ENCODE results near the gene NFE2L1.
"Not testable (repeated sequence)": the region's sequence is repeated elsewhere in the genome, so short reads cannot be mapped to it uniquely, and the experiment has no call there.

Gene NFE2L1

DNA sequence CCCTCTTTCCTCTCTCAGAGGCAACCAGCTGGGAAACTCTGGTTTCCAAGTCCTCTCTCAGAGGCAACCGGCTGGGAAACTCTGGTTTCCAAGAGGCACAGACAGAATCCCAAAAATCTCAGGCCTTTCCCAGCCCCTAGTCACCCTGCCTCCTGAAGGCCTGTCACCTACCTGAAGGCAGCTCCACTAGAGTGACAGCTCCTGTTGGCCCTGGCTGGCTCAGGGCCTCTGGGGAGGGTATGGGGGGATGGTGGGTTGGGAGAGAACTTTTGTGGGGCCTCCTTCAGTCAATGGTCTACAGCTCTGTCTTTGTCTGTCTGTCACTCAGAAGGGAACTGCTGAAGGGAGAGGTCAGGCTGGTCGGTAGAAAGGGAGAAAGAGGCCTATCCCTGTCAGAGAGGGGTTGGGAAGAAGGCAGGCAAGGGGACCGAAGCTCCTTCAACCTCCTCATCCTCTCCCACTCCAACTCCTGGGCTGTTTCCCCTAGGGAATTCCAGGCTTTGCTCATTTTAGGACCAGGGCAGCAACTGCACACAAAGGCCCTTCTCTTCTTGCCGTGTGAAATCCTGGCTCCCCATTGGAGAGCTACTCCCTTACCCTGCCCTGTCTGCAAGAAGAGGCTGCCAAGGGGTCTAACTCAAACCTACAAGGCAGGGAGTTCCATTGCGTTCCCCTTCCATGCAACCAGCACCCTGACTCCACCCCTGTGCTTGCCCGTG, 34.1 kb upstream of the NFE2L1 start:
- no peaks in the 10 kb centered on the region; the same call in 1 of the 2 replicates for H3K27me3 ChIP-seq (ENCODE audit: insufficient read depth, low read depth)
- H3K4me3 ChIP-seq (IDR thresholded peaks at IDR 0.05; ENCODE audit: insufficient read depth, low read depth, low read length), result no peak overlapping the region

DNA sequence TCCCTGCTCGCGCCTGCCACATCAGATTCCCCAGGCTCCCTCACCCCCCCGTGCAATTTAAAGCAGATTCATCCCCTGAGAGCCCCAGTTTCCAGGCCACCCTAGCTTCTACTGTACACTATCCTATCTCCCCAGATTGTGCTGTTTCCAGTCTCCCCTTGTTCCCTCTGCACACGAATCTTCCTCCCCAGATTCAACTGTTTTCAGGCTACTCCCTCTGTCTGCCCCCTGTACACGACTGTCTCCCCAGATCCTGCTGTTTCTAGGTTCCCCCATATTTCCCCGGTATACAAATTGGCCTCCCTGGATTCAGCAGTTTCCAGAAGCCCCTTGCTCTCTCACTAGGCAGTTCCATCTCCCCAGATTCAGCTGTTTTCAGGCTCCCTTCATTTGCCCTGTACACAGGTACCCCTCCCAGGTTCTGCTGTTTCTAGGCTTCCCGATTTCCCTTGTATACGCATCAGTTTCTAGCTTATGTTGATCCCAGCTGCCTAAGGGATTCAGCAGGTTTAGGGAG, 33.5 kb upstream of the NFE2L1 start:
- no peak for TF ChIP-seq CTCF (conservative IDR thresholded peaks at IDR 0.05; ENCODE audit: low read depth, low read length)
- Histone ChIP-seq H3K27ac (no peak overlapping the region), H3K79me2 (ENCODE audit: insufficient read depth, low read depth) (no peaks in the 10 kb centered on the region), H4K20me1 (ENCODE audit: insufficient read depth) (no peaks in the 10 kb centered on the region), H3K9ac (no peak overlapping the region), H3K27me3 (ENCODE audit: insufficient read depth, low read depth) (no peaks in the 10 kb centered on the region; the same call in 1 of the 2 replicates), H3K36me3 (ENCODE audit: insufficient read depth) (no peaks in the 10 kb centered on the region), H3K4me1 (ENCODE audit: low read depth, poor library complexity, severe bottlenecking) (peaks cover 36% of the 10 kb centered on the region), H3K4me3 (IDR thresholded peaks at IDR 0.05; ENCODE audit: insufficient read depth, low read depth, low read length) (no peak overlapping the region), H3K4me2 (no peak overlapping the region), H2AFZ (ENCODE audit: low read depth) (no peak overlapping the region)

More for the DNA sequence above, 34.1 kb upstream of the NFE2L1 start:
- no peak overlapping the region for H3K9ac ChIP-seq
- no peaks in the 10 kb centered on the region for H3K36me3 ChIP-seq (ENCODE audit: insufficient read depth)
- H3K4me1 ChIP-seq (ENCODE audit: low read depth, poor library complexity, severe bottlenecking), result peaks cover 36% of the 10 kb centered on the region
- H3K27ac ChIP-seq, result no peak overlapping the region
- H3K4me2 ChIP-seq, result no peak overlapping the region
- H4K20me1 ChIP-seq (ENCODE audit: insufficient read depth), result no peaks in the 10 kb centered on the region
- TF ChIP-seq CTCF (conservative IDR thresholded peaks at IDR 0.05; ENCODE audit: low read depth, low read length), result no peak
- no peaks in the 10 kb centered on the region for H3K79me2 ChIP-seq (ENCODE audit: insufficient read depth, low read depth)
- no peak overlapping the region for H2AFZ ChIP-seq (ENCODE audit: low read depth)

DNA sequence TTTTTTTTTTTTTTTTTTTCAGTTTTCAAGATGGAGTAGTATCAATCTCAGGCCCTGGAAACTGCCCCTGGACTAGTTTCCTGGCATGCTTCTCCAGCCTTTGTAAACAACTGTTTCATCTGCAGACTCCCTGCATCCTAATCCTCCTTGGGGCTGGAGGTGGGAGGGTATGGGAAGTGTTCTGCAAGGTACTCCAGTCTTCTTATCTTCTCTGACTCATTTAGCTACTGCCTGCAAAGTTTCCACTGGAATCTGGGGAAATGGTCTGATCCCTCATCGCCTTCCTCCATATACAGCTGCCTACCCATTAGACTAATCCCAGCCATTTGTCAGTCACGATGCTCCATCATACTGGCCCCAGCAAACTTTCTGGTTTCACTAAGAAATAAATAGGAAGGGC, 32.0 kb upstream of the NFE2L1 start:
- Histone ChIP-seq H3K4me2 (no peak overlapping the region), H3K4me3 (IDR thresholded peaks at IDR 0.05; ENCODE audit: insufficient read depth, low read depth, low read length) (no peak overlapping the region), H3K79me2 (ENCODE audit: insufficient read depth, low read depth) (no peaks in the 10 kb centered on the region), H2AFZ (ENCODE audit: low read depth) (no peak overlapping the region), H3K9ac (no peak overlapping the region), H3K27me3 (ENCODE audit: insufficient read depth, low read depth) (no peaks in the 10 kb centered on the region; the same call in 1 of the 2 replicates), H3K4me1 (ENCODE audit: low read depth, poor library complexity, severe bottlenecking) (peaks cover 33% of the 10 kb centered on the region), H3K36me3 (ENCODE audit: insufficient read depth) (no peaks in the 10 kb centered on the region), H3K27ac (no peak overlapping the region), H4K20me1 (ENCODE audit: insufficient read depth) (no peaks in the 10 kb centered on the region)
- no peak for TF ChIP-seq CTCF (conservative IDR thresholded peaks at IDR 0.05; ENCODE audit: low read depth, low read length)

GRCh38 chr17:48017817-48018158, 30.4 kb upstream of the NFE2L1 start:
- H3K79me2 ChIP-seq (ENCODE audit: insufficient read depth, low read depth); H4K20me1 ChIP-seq (ENCODE audit: insufficient read depth); H3K4me3 ChIP-seq (IDR thresholded peaks at IDR 0.05; ENCODE audit: insufficient read depth, low read depth, low read length); H3K27me3 ChIP-seq (ENCODE audit: insufficient read depth, low read depth); H3K9ac ChIP-seq; H3K36me3 ChIP-seq (ENCODE audit: insufficient read depth): not testable (repeated sequence)
- H3K27ac ChIP-seq, result peak overlapping the region; percentile 59
- peak overlapping the region; percentile 41; the same call in 1 of the 2 replicates for H2AFZ ChIP-seq (ENCODE audit: low read depth)
- H3K4me2 ChIP-seq, result peak overlapping the region; percentile 65
- peaks cover 30% of the 10 kb centered on the region for H3K4me1 ChIP-seq (ENCODE audit: low read depth, poor library complexity, severe bottlenecking)

DNA sequence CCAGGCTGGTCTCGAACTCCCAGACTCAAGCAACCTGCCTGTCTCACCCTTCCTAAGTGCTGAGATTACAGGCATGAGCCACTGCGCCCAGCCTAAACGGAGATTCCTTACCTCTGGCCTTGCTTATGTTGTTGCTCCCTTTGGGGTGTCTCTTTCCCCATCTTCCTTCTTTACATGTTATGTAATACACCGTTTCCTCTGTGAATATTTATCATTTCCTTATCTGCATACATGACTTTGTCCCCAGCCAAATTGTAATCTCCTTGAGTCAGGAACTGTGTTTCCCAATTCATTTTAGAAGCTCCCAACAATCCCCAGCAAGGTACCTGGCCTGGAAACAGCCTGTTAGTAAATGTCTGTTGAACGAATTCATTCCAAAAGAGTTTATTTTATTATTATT, 26.2 kb upstream of the NFE2L1 start:
- Histone ChIP-seq H3K27ac (no peak overlapping the region), H3K4me2 (no peak overlapping the region), H3K4me3 (IDR thresholded peaks at IDR 0.05; ENCODE audit: insufficient read depth, low read depth, low read length) (no peak overlapping the region), H3K79me2 (ENCODE audit: insufficient read depth, low read depth) (no peaks in the 10 kb centered on the region), H3K27me3 (ENCODE audit: insufficient read depth, low read depth) (no peaks in the 10 kb centered on the region), H3K9ac (no peak overlapping the region), H3K36me3 (ENCODE audit: insufficient read depth) (no peaks in the 10 kb centered on the region), H2AFZ (ENCODE audit: low read depth) (no peak overlapping the region), H3K4me1 (ENCODE audit: low read depth, poor library complexity, severe bottlenecking) (peaks cover 46% of the 10 kb centered on the region), H4K20me1 (ENCODE audit: insufficient read depth) (no peaks in the 10 kb centered on the region)
- TF ChIP-seq CTCF (conservative IDR thresholded peaks at IDR 0.05; ENCODE audit: low read depth, low read length), result no peak
